Stimulated activated CD8-positive, alpha-beta memory T cell treated with anti-CD3 and anti-CD28 coated beads, Interleukin-15, amount 100 ng/mL, for 1 hour (primary cell): ENCODE measurements around the gene EPN2.

Experiments
- DNase-seq: peaks from one replicate; pipeline ENCODE4 v3.0.0-alpha.2; 2020; ENCODE audit warnings: low read depth

The EPN2 gene

GRCh38 chr17:19381741-19382444 is 144.7 kb downstream of the EPN2 start:
- DNase-seq = no peak

DNA sequence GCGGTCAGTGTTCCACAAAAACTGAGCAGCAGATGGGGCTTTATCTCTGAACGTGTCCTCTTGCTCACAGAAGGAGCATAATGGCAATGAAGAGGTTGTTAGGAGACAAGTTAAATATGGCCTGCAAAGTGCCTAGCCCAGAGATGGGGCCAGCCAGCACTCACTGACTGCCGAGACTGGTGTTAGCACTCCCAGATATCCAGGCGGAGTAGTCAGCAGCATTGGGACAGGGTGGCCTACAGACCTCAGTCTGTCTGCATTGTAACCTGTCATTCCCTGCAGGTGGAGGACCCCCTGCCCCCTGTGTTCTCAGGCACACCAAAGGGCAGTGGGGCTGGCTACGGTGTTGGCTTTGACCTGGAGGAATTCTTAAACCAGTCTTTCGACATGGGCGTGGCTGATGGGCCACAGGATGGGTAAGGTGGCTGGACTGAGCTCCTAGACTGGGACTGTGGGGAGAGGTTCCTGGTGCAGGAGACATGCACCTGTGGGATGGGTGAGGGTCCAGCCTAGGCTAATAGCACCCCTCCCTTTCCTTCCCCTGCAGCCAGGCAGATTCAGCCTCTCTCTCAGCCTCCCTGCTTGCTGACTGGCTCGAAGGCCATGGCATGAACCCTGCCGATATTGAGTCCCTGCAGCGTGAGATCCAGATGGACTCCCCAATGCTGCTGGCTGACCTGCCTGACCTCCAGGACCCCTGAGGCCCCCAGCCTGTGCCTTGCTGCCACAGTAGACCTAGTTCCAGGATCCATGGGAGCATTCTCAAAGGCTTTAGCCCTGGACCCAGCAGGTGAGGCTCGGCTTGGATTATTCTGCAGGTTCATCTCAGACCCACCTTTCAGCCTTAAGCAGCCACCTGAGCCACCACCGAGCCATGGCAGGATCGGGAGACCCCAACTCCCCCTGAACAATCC is 145.6 kb downstream of the EPN2 start:
- DNase-seq = no peak

DNA sequence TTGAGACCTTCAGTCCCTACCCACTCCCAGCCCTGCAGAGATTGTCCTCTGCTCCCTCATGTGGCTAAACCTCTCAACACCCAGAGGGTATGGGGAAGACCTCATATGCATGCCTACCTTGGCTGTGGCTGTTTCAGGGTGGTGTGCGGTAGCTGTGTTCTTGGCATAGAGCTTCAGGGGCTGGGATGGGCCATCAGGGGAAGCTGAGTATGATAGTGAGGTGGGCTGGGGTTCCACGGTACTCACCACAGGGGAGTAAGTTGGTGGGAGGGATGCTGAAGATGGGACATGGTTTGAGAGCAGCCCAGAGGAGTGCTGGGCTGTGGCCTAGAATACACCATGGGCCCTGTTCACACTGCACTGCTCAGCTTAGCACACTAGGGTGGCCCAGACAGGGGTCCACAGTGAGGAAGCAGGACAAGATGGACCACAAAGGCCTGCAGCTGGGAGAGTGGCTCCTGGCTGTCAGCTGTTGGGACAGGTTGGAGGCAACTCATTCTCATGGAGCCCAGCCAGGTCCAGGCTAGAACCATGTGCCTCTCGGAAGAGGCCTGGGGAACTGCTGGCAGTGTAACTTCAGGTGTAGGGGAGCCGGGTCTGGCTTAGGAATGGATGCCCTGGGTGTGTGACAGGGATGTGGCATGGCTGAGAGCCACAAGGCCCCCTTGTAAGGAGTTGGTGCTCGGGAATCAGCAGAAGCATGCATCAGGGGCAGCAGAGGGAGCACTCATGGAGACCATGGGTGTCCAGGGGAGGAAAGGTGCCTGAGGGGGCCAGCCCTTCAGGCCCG is 146.7 kb downstream of the EPN2 start:
- DNase-seq = no peak

DNA sequence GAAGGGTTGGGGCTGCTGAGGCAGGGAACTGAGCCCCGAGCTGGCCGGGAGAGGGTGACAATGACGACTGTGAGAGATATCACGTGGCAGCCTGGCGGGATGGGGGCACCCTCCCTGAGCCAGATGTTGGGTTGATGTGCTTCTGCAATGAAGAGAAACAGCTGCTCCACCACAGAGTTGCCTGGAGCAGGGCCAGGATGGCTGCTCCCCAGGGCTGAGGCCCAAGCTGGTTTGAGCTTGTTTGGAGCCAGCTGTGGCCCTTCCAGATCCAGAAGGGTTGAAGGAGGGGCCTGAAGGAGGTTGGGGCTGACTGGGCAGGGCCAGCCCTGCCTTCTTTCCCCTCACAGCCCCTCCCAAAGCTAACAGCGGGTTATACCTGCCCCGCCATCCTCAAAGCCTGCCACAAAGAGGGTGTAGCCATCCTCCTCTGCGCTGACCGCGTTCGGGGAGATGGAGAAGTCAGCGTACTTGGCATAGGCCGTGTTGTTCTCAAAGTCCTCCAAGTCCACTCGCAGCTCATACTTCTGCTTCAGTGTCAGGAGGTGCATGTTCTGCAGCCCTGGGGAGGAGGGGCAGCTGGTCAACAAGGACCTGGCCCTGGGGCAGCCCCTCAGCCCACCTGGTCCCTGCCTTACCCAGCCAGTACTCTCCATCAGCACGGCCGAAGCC is 147.7 kb downstream of the EPN2 start:
- no peak for DNase-seq

DNA sequence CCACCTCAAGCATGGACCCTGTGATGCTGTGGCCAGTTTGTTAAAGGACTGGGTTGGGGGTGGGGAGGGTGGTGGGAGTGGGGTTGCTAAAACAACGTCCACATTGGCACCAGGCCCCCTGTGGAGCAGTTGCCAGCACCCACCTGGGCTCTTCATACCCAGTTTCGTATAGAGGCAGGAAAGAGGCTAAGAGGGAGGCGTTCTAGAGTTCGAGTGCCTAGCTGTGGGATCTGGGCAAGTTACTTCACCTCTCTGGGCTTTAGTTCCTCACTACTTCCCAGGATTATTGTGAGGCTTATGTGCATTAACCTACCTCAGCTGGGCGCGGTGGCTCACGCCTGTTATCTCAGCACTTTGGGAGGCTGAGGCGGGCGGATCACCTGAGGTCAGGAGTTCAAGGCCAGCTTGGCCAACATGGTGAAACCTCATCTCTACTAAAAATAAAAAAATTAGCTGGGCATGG is 148.4 kb downstream of the EPN2 start:
- DNase-seq = no peak
